ENCODE data around the gene ADAMTS5.

Gene ADAMTS5

DNA sequence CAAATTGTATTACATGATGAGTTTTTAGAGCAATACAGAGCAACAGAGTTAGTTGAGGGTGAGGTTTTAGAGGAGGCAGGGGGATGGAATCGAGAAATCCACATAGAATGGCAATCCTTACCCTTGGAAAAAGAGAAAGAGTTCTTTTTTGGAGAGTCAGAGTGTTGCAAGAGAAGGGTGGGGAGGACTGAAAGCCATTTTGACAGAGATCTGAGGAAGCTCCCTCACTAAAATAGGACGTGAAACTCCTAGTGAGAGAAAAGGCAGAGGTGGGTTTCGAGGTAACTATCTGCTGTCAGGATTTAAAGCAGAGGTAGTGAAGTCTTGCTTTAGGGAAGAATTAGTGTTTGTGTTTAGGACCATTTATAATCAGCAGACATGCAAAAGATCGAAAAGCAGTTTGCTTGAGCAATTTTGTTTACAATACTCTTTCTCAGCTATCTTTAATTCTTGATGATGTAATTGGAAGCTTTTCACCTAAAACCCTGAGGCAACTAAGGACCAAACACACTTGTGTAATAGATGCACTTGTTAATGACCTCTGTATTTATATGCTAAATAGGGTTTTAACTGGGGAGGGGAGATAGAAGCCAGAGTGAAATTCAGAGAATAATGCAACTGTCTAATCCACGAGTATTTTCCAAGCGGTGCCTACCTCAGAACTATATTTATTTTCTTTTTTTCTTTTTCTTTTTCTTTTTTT, 20.0 kb downstream of the ADAMTS5 start:
- DNase-seq: no peak

DNA sequence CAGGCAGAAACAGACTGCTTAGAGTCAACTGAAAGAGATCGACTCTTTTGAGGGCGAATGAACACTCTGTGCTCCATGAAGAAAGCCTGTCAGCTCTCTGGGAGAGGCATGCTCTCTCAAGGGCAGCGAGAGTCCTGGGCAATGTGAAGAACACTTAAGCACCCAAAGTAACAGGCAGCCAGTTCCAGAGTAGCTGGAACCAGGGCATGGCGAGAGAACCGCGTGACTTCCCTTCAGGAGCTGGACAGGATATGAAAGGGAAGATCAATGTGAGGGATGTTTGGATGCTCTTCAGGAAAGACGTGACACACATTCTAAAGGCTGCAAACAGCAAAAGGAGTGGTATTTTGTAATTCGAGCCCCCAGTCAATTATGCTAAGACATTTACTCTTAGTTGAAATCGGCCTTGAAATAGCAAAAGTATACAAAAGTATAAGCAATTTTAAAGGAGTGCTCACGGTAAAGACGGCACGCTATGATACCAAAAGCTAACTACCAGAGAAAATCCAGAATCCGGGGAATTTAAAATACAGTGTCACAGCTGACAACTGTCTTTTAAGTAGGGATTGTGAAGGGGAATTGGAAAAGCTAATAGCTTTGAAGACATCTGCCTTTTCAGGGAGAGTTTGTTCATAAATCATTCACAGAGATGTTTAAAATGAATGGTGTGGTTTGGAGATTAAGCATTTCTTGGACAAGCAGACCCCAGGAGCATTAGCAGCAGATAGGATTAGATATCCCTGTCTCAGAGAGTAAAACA, 20.8 kb downstream of the ADAMTS5 start:
- no peak for DNase-seq

DNA sequence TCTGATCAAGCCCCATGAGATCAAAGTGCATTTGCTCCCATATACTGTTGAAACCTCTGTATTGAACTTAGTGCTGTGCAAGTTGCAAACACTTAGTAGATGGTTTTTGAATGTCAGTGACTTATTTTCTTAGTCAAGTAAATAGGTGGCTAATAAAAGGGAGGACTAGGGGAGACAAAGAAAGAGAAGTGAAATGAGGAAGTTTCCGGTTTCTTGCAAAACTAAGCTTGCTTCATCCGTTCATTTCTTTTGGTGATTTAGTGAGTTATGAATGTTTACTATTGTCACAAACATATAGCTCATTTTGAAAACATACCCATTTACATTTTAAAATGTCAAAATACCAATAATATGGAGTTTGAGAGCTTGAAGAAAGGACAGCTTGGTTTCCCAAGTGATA, 23.0 kb downstream of the ADAMTS5 start:
- DNase-seq: no peak

DNA sequence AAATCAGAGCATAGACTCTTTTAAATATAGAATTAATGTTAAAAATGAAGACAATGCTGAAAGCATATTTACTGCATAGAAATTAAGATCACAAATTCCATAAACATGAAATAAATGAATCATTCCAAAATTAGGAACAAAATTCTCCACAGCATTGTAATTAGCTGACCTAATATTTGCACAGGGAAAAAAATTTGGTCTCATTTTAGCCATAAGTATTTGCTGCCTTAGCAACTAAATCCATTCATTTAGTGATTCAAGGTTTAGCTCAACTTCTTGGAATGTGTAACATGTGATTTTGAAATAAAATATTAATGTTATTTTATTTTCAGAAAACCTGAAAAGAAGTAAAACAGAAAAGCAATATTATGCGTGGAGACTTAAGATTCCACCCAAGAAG, 25.5 kb downstream of the ADAMTS5 start:
- no peak for DNase-seq

DNA sequence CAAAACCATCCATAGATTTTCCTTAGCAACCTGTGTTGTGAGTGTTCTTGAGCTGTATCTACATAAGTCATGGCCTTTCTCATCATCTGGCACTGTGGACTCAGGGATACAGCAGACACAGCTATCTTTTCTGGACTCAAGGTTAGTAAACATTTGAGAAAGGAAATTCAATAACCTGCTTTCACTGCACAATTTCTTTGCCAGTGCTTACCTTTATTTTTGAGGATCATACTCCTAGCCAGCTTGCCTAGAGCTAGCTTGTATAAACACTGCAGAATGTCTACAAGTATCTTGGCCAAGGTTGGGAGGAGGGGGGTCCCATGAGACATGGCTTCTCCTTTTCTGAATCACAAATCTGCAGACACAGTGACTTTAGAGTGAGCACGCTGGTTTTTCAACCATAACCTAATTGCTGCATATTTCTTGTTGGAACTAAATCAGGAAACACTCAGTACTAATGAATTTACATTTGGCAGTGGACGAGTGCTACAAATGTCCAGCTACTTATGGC, 27.2 kb downstream of the ADAMTS5 start:
- no peak for DNase-seq

DNA sequence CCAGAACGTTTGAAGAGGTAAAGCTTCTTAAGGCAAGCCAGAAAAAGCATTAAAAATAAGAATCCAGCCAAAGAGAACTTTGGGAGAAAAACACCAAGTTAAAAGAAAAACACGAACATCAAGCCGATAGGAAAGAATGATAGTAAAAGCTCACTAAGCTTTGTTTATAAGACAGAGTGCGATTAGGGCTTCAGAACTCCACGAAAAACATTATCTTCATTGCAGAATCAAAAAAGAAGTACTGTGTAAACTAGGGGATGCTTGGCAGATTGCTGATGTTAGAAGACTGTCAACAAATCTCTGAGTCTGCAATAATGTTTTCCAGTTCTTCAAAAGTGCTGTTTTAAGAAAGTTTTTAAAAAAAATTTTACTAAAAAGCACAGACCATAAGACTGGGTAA, 30.2 kb downstream of the ADAMTS5 start:
- DNase-seq: no peak

DNA sequence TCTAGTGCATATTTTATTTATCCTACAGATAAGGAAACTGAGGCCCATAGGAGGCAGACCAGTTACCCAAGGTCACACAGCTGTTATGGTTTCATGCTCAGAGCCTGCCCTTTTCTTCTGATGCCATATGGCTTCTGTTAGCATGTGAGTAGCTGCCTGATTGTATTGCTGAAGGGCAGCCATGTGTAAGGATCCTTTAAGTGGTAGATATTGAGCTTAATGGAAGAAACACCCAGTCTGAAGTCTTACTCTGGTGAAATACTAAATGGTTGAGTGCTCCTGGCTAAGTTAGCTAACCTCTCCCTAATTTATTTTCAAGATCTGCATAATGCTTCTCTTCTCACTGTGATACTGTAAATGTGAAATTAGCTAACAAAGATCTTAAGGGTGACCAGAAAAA, 30.9 kb downstream of the ADAMTS5 start:
- DNase-seq: no peak

DNA sequence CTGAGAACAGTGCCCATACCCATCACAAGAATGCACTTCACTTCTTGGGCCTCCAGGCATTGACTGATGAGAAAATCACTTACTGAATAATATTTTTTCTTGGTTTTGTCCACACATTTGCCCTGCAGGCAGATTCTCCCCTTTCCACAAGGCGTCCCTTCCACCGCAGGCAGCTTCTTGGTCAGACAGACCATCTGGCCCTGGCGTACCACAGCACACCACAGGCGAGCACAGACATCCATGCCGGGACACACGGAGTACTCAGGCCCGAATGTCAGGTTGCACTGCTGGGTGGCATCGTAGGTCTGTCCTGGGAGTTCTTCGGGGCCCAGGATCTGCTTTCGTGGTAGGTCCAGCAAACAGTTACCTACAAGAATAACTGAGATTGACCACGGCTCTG, 32.5 kb downstream of the ADAMTS5 start:
- no peak for DNase-seq

DNA sequence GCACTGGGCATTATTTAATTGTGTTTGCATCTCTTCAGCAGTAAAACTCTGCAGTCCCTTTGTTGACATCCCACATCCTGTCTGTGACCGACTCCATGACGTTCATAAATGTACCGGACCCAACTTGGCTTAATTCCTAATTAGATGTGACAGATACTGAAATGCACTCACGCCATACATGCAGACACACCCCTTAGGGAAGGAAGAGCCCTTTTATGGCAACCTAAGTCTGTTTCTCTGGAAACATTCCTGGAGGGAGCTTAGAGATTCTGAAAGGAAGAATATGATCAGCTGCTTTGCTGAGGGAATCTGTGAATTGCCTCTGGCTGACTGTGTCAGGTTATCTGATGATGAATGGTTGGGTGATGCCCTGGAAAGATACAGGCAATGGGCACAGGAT, 33.4 kb downstream of the ADAMTS5 start:
- no peak for DNase-seq

DNA sequence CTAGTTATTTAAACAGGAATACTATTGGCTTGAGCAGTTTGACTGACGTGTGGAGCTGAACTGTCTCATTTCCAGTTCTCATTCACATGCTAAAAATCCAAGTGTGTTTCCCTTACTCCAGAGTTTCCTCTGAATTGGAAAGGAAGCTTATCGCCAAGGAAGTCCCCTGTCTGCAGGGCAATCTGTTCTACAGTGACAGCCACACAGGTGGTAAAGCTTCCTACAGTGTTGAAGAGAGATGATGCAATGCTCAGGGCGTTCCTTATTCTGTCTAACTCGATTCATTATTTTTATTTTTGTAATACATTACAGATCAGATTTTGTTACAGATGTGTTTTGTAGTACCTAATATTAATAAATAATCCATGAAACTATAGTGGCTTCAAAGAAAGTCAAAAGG, 41.3 kb downstream of the ADAMTS5 start:
- DNase-seq: no peak

DNA sequence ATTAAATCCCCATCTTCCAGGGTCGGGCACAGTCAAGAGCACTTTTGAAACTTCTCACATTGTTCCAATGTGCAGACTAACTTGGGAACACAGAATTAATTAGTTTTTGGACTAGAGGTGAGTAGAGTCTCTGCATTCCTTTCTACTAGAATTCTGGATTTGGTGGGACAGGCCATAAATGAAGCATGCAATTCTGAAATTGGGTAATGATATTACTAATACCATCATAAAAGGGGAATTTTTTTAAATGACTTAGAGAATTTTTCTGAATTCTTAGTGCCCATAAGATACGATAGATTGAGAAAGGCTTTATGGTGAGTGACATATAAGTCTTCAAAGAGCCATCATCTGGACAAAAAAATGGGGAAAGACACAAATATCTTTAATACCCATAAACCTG, 41.8 kb downstream of the ADAMTS5 start:
- DNase-seq: no peak

DNA sequence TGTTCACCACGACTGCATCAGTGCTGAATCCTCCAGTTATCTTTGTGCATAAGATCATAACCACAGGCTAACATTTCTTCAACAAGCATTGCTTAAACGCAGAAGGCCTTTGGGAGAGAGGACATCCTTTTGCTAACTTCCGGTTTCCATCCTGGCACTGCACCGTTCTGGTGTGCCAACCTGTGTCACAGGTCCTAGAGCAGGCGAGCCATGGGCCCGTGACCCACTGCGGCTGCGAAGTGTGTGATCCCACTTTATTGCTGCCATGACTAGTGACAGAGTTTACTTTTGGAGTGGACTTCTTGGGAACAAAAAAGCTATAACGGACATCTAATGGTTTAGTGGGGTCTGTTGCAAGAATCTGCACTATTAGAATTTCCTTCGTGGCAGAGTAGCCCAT, 42.9 kb downstream of the ADAMTS5 start:
- DNase-seq: no peak

DNA sequence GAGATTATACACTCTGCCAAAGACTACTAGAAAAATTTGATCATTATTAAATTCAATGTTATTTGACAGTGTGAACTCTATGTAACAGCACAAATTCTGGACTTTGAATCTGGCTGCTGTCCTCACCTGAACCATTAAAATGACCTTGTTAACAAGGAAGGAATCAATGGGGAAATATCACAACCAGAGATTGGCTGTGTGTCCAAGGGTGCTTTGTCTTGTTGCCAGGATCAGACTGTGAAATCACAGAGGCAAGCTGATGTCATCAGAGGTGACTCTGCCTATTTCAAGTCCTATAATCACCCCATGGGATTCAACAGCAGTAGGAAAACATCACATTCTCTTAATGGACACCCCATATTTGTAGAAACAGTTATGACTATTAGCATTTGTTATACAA, 46.8 kb downstream of the ADAMTS5 start:
- no peak for DNase-seq

DNA sequence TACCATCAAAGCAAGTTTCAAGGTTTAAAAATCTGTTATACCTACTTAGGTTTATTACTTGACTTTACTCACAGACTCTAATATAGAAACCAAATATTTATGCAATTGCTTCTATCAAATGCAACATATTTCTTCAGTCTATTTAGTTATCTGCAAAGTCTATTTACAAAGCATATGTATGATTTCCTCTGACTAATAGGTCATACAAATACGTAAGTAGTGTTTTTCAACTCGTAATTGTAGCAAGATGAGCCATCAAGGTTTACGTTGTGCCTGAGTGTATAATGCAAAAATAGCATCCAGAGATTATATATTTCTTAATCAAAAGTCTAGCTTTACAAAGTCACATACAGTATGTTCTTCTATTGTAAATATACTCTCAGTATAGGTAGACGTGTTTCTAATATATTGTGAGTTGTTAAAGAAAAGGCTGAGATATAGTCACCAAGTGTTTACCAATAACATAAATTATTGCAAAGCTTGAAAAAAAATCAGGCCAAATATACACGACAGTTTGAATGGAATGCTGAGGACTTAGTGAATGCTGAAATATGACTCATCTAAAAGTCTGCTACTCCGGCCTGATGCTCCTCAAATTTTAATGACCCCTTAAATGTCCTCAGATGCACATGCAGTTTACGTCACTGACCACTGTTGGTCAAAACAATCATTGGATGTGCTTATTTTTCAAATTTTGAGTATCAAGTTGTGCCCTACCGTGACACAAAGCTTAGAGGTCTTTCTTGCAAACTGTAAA, 48.4 kb downstream of the ADAMTS5 start:
- no peak for DNase-seq

DNA sequence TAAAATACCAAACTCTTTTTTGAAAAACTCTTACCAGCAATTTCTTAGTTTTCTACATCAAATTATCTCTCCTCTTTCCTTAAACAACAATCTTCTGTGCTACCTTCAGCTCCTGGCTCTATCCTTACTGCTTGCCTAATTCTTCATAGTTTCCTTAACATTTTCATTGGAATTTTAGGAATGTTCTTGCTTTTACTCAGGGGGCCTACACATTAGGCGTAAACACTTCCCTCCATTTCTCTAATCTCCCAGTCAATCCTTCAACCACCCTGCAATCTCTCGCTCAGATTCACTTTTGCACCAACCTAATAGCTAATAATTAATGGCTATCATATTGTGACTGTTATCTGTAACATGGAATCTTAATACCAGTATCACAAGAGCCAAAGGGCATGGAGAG, 50.1 kb downstream of the ADAMTS5 start:
- no peak for DNase-seq

DNA sequence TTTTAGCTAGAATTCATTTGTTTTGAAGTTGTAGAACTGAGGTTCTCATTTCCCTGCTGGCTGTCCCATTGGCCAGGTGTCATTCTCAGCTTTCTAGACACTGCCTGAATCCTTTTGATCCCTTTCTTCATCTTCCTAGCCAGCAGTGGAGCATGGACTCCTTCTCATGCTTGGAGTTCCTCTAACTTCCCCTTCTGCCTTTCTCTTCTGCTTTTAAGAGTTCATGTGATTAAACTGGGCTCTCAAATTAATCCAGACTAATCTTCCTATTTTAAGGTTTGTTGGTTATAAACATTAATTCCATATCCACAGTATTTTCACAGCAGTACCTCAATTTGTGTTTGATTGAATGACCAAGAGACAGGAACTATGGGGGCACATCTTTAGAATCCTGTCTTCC, 52.3 kb downstream of the ADAMTS5 start:
- DNase-seq: no peak

DNA sequence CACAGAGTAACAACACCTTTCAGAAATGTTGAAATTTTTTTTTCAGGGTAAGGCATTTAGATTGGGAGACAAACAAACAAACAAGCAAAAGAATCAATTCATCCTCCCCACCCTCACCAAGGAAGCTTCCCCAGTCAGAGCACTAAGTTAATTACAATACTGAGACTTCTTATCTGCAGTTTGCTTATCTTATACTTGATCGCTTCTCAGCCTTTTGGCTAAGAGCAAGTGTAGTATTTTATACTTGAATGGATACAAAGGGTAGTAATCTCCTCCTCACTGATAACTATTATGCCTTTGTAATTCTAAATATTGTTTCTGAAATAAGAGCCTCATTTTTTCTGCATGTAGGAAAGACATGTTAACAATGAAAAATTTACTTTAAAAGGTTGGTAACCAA, 54.4 kb downstream of the ADAMTS5 start:
- no peak for DNase-seq

DNA sequence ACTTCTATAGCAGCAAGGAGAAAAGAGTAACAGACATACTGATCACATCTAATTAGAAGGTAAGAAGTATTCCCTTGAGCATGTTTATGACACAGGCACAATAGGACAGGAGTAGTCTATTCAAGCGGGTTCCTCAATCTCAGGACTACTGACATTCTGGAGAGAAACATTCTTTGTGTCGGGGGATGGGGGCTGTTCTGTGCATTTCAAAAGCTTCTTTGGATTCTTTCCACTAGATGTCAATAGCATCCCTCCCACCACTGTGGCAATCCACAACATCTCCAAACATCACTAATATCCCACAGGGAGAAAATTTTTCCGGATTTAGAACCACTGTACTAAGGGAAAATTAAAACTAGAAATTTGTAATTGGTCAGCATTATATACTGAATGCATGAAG, 56.9 kb downstream of the ADAMTS5 start:
- no peak for DNase-seq

DNA sequence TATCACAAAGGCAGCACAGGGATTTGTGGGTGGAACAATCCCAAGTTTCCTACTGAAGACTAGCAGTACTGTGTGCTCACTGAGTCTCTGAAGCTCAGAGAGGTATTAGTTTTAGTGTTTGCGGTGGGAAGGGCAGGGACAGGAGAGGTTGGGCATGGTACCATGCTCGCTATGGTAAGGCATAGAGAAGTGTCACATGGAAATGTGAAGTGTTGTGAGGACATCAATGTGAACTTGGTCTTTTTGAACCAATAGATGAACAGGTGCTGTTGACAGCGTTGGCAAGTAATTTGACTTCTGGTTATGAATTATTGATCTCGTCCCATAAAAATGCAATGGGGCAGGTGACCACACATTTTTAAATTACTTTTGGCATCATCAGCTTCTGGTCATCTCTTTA, 65.9 kb downstream of the ADAMTS5 start:
- DNase-seq: no peak

DNA sequence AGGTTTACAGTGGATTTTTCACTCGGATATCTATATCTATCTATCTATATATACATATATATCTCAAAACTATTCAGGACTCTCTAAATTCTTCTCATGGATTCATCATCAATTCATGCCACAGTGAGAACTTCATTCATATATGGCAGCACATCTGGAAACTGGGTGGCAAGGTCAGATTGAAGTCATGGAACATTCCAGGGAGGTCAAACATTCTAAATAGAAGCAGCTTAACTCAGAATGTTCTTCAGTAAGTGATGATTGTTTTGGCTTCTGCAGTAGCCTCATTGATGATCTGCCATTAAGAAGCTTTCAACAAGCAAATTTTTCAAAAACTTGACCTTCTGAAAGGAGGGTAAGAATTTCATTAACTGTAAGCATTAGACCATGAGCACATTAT, 74.7 kb downstream of the ADAMTS5 start:
- no peak for DNase-seq

DNA sequence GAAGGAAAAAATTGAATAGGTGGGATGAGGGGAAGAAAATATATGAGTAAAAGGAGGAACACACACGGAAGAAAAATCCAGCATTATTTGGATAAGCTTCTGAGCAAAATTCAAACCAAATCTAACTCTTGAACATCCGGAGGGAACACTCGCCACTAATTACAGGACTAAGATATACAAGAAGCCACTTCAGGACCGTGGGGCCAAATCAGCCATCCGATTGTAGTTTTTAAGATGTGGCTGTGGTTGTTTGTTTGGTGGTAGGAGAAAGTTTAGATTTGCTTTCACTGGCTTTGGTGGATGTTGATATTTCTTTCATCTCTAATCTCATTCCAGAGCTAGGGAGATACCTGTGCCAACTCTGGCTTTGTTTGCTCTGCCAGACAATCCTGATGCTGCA, 78.0 kb downstream of the ADAMTS5 start:
- DNase-seq: no peak

DNA sequence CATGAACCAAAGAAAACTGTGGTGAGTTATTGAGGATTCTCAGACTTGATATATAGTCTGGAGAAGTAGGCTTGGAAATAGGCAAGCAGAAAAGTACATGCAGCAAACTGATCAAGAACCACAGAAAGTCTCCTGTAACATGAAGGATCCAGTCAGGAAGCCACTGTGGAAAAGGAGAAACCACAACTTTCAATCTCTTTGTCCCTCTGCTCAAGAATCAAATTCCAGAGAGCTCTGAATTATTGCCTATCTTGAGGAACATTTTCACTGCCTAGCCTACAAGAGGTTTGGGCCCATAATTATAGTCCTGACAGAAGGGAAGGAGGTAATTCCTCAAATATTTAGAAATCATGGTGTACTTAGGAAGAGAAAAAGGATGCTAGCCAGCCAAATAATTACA, 78.6 kb downstream of the ADAMTS5 start:
- DNase-seq: no peak

DNA sequence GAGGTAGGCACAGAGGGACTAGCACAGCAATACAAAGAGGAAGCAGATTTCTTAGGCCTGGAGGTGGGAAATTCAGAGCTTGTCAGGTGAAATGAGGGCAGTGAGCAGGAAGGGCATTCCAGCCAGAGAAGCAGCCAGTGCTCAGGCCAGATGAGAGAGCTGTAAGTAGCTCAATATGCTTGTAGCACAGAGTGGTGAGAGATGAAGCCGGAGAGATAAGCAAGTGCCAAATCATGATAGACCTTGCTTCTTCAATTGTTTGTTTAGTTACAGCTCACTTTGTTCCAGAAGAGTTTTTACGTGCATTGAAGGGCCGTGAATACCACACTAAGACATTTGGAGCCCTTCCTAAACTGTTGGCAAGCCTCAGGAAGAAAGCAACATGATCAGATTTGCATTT, 79.6 kb downstream of the ADAMTS5 start:
- no peak for DNase-seq

DNA sequence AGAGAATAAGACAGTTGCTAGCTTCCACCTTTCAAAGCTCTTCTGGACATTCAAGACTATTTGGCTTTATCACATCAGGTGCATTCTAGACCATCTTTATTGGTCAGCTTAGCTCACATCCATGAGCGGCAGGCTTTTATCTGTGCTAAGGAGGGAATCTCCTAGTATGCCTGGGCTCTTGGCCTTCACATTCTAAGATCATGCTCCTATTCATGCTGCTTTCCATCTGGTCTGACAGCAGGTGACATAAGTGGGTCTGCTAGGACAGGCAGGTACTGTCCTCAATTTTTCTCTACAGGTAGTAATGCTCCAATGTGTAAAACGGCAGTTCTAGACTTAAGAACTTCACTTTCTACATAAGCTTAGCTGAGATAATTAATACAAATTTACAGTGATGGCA, 82.5 kb downstream of the ADAMTS5 start:
- DNase-seq: no peak

Measured in DMS 273 treated with DMSO at 0.1 percent for 48 hours (cell line).